Effector memory CD4-positive, alpha-beta T cell (primary cell): ENCODE measurements around the gene QRSL1.
"Not testable (repeated sequence)": the region's sequence is repeated elsewhere in the genome, so short reads cannot be mapped to it uniquely, and the experiment has no call there.

ENCODE experiments used
- DNase-seq, 3 donors: peaks; one replicate each; pipeline ENCODE4 v3.0.0-alpha.2; 2020
- H3K27ac ChIP-seq: 2 replicates; pipeline ENCODE4 v1.7.0; 2013; ENCODE audit warnings: mild to moderate bottlenecking, low read length, moderate library complexity; ENCODE audit not compliant: insufficient read depth, poor library complexity, severe bottlenecking
- H3K27me3 ChIP-seq: replicated peaks from 2 replicates; pipeline ENCODE4 v1.7.0; 2013; ENCODE audit warnings: mild to moderate bottlenecking, low read length; ENCODE audit not compliant: insufficient read depth, control insufficient read depth, poor library complexity, severe bottlenecking
- H3K36me3 ChIP-seq: 2 replicates; pipeline ENCODE4 v1.7.0; 2013; ENCODE audit warnings: mild to moderate bottlenecking, low read length, moderate library complexity; ENCODE audit not compliant: control insufficient read depth, insufficient read depth
- H3K4me1 ChIP-seq: 2 replicates; pipeline ENCODE4 v1.7.0; 2013; ENCODE audit warnings: low read length, mild to moderate bottlenecking; ENCODE audit not compliant: control insufficient read depth, insufficient read depth, poor library complexity, severe bottlenecking
- H3K4me3 ChIP-seq: 2 replicates; pipeline ENCODE4 v1.7.0; 2013; ENCODE audit warnings: low read length, low read depth, mild to moderate bottlenecking; ENCODE audit not compliant: insufficient read depth, poor library complexity, severe bottlenecking
- H3K9me3 ChIP-seq: 2 replicates; pipeline ENCODE4 v1.7.0; 2013; ENCODE audit warnings: mild to moderate bottlenecking, low read length, moderate library complexity; ENCODE audit not compliant: control insufficient read depth
- total RNA-seq, 3 donors: gene quantifications; one replicate each; lab custom pipeline; 2026; lab: John Stamatoyannopoulos, UW

QRSL1 gene, protein sequence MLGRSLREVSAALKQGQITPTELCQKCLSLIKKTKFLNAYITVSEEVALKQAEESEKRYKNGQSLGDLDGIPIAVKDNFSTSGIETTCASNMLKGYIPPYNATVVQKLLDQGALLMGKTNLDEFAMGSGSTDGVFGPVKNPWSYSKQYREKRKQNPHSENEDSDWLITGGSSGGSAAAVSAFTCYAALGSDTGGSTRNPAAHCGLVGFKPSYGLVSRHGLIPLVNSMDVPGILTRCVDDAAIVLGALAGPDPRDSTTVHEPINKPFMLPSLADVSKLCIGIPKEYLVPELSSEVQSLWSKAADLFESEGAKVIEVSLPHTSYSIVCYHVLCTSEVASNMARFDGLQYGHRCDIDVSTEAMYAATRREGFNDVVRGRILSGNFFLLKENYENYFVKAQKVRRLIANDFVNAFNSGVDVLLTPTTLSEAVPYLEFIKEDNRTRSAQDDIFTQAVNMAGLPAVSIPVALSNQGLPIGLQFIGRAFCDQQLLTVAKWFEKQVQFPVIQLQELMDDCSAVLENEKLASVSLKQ
- total RNA-seq, result 14.1 to 16.1 (median 15.0) reads per million in 3 donors

DNA sequence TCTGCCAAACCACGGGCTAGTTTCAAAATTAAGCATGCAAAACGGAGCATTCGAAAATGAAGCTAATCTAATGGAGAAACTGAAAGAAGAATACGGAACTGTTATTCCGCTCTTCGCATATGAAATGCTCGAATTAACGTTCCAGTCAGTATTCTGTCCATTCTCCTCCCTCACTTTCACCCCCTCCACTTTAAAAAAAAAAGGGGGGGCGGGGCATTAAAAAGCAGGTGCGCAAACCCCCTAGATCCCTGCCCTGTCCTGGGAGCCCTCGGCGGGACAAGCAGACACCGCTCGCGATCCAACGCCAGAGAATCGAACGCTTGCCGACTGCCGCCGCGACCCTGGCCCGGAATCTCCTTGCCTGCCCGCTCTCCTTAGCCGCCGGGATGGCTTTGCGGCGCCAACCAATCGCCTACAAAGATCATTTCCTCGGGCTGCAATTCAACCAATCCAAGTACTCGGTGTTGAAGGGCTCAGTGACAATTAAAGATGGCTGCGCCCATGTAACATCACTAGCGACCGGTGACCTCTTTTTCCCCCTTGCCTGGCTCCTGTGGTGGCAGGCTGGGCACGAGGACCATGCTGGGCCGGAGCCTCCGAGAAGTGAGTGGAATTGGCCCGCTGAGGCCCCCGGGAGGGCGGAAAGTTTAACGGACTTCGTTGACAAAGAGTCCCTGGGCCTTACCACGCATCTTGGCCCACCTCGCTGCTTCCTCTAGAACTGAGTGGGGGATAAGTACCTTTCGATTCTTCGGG is at the start of gene QRSL1, which contains the start of gene RTN4IP1:
Gene QRSL1, plus strand, starts transcription at position 476 of the 756 bp plus-strand sequence. Its CDS starts 104 bp downstream, at position 580.
Gene RTN4IP1, minus strand, starts transcription at position 396 of the 756 bp plus-strand sequence. CDS start 477 bp downstream, outside the sequence.
- Histone ChIP-seq H3K27me3 (no peaks in the 10 kb centered on the region), H3K36me3 (no peaks in the 10 kb centered on the region), H3K4me3 (peak within 1 kb of the TSS; percentile 97), H3K27ac (peak within 1 kb of the TSS; percentile 85), H3K4me1 (peaks cover 7% of the 10 kb centered on the region), H3K9me3 (no peaks in the 10 kb centered on the region)
- DNase-seq, result peak; percentile 68 to 82 (median 81)

DNA sequence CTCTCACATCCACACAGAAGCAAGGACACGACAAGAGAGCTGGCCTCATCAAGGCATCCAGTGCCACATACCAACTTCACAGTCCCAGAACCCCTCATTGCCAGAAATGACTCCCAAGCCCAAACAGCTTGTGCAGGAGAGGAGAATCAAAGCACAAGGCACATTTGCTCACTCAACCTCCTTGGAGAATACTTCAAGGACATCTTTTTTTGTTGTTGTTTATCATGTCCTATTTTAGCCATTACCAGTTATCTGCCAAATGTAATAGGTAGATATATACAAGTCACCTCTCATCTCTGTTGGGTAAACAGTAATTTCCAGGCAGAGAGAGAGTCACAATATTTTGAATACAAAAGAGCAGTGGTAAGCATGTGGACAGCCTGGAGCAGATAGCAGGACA is 47.9 kb upstream of the QRSL1 start:
- DNase-seq, result no peak
- Histone ChIP-seq H3K9me3 (no peaks in the 10 kb centered on the region), H3K36me3 (peaks cover 6% of the 10 kb centered on the region), H3K27ac (no peak overlapping the region), H3K4me3 (no peak overlapping the region), H3K4me1 (no peaks in the 10 kb centered on the region), H3K27me3 (no peaks in the 10 kb centered on the region)

DNA sequence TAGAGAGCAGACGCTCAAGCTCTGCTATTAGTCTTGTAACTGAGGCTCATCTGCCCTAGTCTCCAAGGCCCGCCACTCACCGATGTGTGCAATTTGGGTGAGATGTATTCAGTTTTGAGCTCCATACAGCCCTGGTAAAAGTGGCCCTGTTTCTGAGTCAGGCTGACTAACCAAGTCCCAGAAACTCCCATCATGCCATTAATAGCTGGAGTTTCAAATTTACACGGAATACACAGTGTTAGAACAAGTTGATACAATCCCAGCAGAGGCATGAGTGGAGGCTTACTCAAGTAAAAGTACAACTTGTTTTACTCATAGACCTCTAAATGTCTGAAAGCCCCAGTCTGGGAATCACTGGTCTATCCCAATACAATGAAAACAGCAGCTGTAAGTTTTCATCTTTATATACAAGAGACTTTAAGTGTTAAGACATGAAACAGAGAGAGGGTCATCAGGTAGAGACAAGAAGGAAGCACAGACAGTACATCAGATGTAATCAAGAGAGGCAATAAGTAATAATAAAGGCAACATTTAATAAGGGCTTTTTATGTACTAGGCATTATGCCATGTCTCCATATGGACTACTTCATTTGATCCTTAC is 42.5 kb upstream of the QRSL1 start:
- no peak overlapping the region for H3K4me3 ChIP-seq
- no peaks in the 10 kb centered on the region for H3K27me3 ChIP-seq
- peaks cover 12% of the 10 kb centered on the region for H3K36me3 ChIP-seq
- DNase-seq, result no peak
- no peak overlapping the region for H3K27ac ChIP-seq
- no peaks in the 10 kb centered on the region for H3K9me3 ChIP-seq
- no peaks in the 10 kb centered on the region for H3K4me1 ChIP-seq

DNA sequence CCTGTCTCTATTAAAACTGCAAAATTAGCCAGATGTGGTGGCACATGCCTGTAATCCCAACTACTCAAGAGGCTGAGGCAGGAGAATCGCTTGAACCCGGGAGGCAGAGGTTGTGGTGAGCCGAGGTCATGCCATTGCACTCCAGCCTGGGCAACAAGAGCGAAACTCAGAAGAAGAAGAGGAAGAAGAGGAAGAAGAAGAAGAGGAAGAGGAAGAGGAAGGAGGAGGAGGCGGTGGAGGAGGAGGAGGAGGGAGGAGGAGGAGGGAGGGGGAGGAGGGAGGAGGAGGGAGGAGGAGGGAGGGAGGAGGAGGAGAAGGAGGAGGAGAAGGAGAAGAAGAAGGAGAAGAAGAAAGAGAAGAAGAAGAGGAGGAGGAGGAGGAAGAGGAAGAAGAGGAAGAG is 40.4 kb upstream of the QRSL1 start:
- not testable (repeated sequence) for H3K27me3 ChIP-seq, H3K4me3 ChIP-seq, H3K36me3 ChIP-seq, H3K27ac ChIP-seq, H3K4me1 ChIP-seq, H3K9me3 ChIP-seq, DNase-seq

DNA sequence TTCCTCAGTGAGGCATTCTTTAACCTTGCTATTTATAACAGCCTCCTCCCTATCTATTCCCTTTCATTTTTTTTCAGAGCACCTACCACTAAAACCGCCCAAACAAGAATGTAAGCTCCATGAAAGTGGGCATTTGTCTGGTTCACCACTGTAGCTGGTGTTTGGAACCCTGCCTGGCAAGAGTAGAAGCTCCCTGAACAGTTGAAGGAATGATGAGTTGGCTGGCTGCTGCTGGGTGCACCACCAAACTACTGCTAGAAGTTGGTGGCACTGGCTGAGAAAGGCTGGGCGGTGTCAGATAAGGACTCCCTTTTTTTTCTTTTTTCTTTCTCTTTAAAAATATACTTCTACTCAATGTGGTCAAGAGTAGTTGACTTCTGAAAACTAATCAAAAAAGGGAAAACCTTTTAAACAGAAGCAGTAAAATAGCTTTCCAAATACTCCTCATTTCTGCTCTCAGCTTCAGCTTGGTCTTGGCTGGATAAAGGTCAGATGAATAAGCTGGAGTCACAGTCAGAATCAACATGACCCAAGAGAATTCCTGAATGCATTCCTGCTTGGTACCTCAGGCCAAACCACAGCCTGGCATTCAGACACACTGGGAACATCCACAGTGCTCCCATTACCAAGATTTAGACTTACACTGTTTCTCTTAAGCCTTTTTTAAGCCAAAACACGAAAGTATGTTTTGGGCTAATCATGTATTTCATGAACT is 38.1 kb upstream of the QRSL1 start:
- H3K4me3 ChIP-seq, result no peak overlapping the region
- H3K27me3 ChIP-seq, result no peaks in the 10 kb centered on the region
- H3K36me3 ChIP-seq, result peaks cover 5% of the 10 kb centered on the region
- no peak for DNase-seq
- H3K27ac ChIP-seq, result no peak overlapping the region
- H3K4me1 ChIP-seq, result no peaks in the 10 kb centered on the region
- no peaks in the 10 kb centered on the region for H3K9me3 ChIP-seq

DNA sequence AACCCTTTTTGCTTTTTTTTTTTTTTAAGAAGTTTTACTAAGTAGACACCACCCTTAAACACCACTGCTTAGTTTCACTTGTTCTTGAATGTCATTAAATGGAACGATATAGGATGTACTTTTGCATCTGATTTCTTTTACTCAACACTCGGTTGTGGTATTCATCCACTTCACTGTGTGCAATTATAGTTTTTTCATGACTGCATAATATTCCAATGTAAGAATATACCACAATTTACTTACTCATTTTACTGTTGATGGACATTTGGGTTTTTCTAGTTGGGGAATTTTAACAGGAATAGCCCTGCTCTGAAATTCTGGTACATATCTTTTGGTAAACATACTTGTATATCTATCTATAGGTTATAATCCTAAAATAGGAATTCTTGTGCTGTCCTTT is 29.9 kb upstream of the QRSL1 start:
- no peak for DNase-seq
- H3K27me3 ChIP-seq, result no peaks in the 10 kb centered on the region

DNA sequence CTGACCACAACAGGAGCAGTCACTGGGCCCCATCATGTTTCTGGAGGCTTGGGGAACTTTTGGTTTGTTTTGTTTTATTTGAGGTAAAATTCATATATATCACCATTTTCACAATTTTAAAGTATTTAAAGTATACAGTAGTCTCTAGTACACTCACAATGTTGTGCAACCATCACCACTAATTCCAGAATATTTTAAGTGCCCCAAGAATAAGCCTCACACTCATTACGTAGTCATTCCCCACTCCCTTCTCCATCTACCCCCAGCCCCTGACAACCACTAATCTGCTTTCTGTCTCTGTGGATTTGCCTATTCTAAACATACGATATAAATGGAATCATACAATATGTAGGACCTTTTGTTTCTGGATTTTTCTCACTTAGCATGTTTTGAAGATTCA is 29.0 kb upstream of the QRSL1 start:
- DNase-seq, result no peak
- Histone ChIP-seq H3K27ac (no peak overlapping the region), H3K9me3 (no peaks in the 10 kb centered on the region), H3K36me3 (no peaks in the 10 kb centered on the region), H3K4me3 (no peak overlapping the region), H3K4me1 (no peaks in the 10 kb centered on the region), H3K27me3 (no peaks in the 10 kb centered on the region)

More for the DNA sequence above, 29.9 kb upstream of the QRSL1 start:
- H3K4me1 ChIP-seq, result no peaks in the 10 kb centered on the region
- no peaks in the 10 kb centered on the region for H3K9me3 ChIP-seq
- H3K4me3 ChIP-seq, result no peak overlapping the region
- no peak overlapping the region for H3K27ac ChIP-seq
- H3K36me3 ChIP-seq, result no peaks in the 10 kb centered on the region

DNA sequence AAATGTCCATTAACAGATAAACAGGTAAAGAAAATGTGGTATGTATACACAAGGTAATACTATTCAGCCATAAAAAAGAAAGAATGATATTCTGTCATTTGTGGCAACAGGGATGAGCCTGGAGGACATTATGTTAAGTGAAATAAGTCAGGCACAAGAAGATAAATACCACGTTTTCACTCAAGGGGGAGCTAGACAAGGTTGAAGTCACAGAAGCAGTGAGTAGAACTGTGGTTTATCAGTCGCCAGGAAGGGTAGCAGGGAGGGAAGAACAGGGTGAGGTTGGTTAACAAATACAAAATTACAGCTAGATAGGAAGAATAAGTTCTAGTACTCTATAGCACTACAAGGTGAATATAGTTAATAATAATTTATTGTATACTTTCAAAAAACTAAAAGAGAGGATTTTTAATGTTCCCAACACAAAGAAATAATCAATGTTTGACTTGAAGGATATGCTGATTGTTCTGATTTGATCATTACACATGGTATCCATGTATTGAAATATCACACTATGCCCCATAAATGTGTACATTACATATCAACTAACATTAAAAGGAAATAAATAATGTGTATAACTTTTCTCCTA is 21.2 kb upstream of the QRSL1 start:
- Histone ChIP-seq H3K27me3 (no peaks in the 10 kb centered on the region), H3K36me3 (peaks cover 3% of the 10 kb centered on the region), H3K27ac (no peak overlapping the region), H3K4me3 (no peak overlapping the region), H3K4me1 (no peaks in the 10 kb centered on the region), H3K9me3 (no peaks in the 10 kb centered on the region)
- DNase-seq, result no peak

DNA sequence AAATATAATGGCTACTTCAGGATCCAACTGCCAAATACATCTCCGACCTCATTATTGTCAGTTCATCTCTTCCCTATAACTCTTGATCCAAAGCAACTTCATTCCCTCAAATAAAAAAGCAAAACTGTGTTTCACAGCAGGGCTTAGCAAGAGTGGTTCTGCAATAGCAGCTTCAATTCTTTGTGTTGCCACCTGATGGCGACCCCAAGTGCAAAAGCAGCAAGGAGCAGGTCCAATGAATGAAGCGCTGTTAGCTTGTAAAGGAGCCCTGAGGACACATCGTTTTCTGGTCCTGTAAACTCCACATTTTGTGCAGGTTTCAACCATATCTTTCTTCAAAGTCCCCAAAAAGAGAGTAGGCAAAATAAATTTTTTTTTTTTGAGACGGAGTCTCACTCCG is 19.7 kb upstream of the QRSL1 start:
- Histone ChIP-seq H3K9me3 (no peaks in the 10 kb centered on the region), H3K27me3 (no peaks in the 10 kb centered on the region), H3K4me3 (no peak overlapping the region), H3K4me1 (no peaks in the 10 kb centered on the region), H3K27ac (no peak overlapping the region), H3K36me3 (peaks cover 9% of the 10 kb centered on the region)
- no peak for DNase-seq
